GM18505 (cell line): Measurements from ENCODE around the gene LPAR4.

Experiments used
- ATAC-seq: cut with Tn5 transposase; IDR thresholded peaks from one replicate; pipeline ENCODE4 v1.9.1; 2021; ENCODE audit not compliant: unreplicated experiment
- POLR2A ChIP-seq: IDR thresholded peaks from 4 replicates; pipeline ENCODE4 v1.6.1; 2011; ENCODE audit warnings: borderline replicate concordance; ENCODE audit not compliant: insufficient read depth, insufficient read length; ENCODE audit errors: extremely low read depth

LPAR4 gene

GRCh38 chrX:78747489-78747888 lies at the start of gene LPAR4:
Gene LPAR4, plus strand, starts transcription at chrX:78747720. Its CDS starts 7,150 bp downstream, at chrX:78754870.
- no peak for ATAC-seq
- no peak for TF ChIP-seq POLR2A

- no peak for TF ChIP-seq POLR2A
Observed at GRCh38 chrX:78706071-78706470, 41.4 kb upstream of the LPAR4 start.

GRCh38 chrX:78708262-78708661 lies 39.3 kb upstream of the LPAR4 start:
- ATAC-seq: no peak
- no peak for TF ChIP-seq POLR2A

More at GRCh38 chrX:78706071-78706470, 41.4 kb upstream of the LPAR4 start:
- ATAC-seq: no peak

GRCh38 chrX:78708816-78709215 lies 38.7 kb upstream of the LPAR4 start:
- no peak for ATAC-seq
- no peak for TF ChIP-seq POLR2A

- ATAC-seq: no peak
- no peak for TF ChIP-seq POLR2A
Observed at GRCh38 chrX:78710171-78710570, 37.3 kb upstream of the LPAR4 start.

- no peak for TF ChIP-seq POLR2A
- no peak for ATAC-seq
Observed at GRCh38 chrX:78712336-78712735, 35.2 kb upstream of the LPAR4 start.

- no peak for TF ChIP-seq POLR2A
- no peak for ATAC-seq
Observed at GRCh38 chrX:78725287-78725686, 22.2 kb upstream of the LPAR4 start.

GRCh38 chrX:78746496-78746895 lies 1.0 kb upstream of the LPAR4 start:
- TF ChIP-seq POLR2A: no peak
- no peak for ATAC-seq

- no peak for ATAC-seq
- no peak for TF ChIP-seq POLR2A
Observed at GRCh38 chrX:78747971-78748370, 451 bp downstream of the LPAR4 start.

GRCh38 chrX:78748846-78749245 lies 1.3 kb downstream of the LPAR4 start:
- ATAC-seq: no peak
- TF ChIP-seq POLR2A: no peak

GRCh38 chrX:78753571-78753970 lies 6.1 kb downstream of the LPAR4 start:
- ATAC-seq: no peak
- TF ChIP-seq POLR2A: no peak

- ATAC-seq: peak; percentile 96
- TF ChIP-seq POLR2A: no peak
Observed at GRCh38 chrX:78754917-78755316, 7.4 kb downstream of the LPAR4 start.

- no peak for TF ChIP-seq POLR2A
- no peak for ATAC-seq
Observed at GRCh38 chrX:78759081-78759480, 11.6 kb downstream of the LPAR4 start.

GRCh38 chrX:78769101-78769755 lies 21.7 kb downstream of the LPAR4 start:
- no peak for TF ChIP-seq POLR2A
- ATAC-seq: no peak

- TF ChIP-seq POLR2A: no peak
- ATAC-seq: no peak
Observed at GRCh38 chrX:78769946-78770345, 22.4 kb downstream of the LPAR4 start.

GRCh38 chrX:78796916-78797315 lies 49.4 kb downstream of the LPAR4 start:
- no peak for ATAC-seq
- no peak for TF ChIP-seq POLR2A

GRCh38 chrX:78800114-78800513 lies 52.6 kb downstream of the LPAR4 start:
- ATAC-seq: no peak
- no peak for TF ChIP-seq POLR2A
